ENCODE data around the gene NRAP.
A peak's percentile ranks its signal among the peaks of the same experiment; 100 is the strongest.

NRAP gene

DNA sequence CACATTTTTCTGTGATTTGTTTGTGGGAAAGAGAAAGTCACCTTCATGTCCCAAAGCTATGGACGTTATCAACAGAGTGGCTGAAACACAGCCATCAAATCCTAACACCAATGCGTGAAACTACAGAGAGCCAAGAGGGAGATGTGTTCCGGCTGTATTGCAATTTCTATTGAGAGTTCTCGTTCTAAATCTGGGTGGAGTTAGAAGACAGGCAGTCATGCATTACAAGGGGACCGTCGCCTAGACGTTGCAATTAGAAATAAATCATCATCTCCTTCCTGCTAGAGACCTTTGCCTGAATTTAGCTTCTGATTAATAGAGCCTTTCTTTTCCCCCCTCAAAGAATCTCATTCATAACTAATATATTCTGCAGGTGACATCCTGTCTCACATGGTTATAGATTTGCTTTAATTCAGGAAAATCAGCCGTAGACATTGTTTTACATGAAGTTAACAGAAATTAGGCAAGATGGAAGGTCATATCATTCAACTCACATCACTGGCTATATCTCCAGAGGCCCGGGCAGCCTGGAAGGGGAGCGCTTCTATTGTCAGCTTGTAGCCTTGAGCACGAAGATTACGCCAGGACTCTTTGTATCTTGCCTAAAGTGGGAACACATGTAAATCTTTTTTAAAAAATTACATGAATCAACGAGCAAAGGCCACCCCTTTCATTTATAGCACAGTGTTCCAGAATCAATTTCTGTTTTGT is 58.4 kb downstream of the NRAP start:
- no peak for DNase-seq (ENCODE audit: low spot score)

DNA sequence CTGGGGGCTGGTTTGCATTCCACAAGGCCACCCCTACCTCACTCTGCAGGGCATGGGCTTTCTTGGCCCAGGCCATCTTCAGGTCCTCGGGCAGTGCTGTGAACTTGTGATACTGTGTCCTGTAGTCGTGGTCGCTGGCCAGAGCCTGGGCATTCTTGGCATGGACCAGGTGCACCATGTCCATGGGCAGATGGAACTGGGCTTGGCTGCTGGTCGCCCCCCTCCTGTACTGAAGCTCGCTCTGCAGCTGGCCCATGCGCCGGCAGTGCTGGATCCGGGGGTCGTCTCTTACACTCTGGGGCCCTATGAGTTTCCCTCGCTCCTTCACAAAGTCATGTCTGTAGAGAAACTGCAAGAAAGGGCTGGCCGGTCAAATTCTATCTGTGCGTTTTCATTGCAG is 59.3 kb downstream of the NRAP start:
- no peak for DNase-seq (ENCODE audit: low spot score)

DNA sequence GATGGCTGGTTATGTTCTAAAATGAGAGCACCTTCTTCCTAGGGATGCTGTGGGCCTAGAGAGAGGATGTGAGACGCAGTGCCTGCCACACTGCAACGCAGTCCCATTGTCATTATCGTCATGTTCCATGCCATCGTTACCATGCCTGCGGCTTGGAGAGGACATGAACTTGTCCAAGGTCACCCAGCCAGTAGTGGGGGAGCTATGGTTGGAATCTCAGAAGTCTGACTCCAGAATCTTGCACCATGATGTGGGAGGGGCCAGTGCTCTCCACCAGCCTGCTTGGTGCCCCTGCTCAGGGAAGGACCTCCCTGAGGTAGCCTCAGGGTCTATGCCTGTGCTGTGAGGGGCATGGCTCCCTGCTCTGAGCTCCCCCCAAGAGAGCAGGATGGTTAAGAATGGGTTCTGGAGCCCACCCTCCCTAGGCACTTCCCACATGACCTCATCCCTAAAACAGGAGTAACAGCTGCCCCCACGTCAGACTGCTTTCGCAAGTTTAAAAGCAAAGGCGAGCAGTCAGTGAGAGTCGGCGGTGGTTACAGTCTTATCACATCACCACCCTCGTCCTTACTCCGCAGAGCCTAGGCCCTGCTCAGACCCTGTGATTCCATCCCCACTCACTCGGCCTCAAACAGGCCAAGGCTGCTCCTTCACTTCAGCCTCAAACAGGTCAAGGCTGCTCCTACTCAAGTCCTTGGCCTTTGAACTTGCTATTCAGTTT is 60.6 kb downstream of the NRAP start:
- no peak for DNase-seq (ENCODE audit: low spot score)

DNA sequence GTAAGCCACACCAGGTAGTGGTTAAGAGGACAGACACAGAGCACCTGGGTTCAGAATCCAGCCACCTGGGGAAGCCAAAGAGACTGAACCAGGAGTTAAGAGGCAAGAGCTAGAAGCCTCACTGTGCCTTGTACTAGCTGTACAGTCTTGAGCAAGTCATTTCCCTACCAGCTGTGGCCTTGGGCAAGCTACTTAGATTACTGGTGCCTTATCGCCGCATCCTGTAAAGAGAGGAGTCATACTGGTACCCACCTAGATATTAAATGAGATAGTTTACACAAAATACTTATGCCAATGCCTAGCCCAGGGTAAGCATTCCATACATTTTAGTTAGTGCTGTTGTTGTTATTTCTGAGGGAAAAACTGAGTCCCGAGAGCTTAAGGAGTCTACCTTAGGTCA is 63.3 kb downstream of the NRAP start:
- DNase-seq (ENCODE audit: low spot score): no peak

DNA sequence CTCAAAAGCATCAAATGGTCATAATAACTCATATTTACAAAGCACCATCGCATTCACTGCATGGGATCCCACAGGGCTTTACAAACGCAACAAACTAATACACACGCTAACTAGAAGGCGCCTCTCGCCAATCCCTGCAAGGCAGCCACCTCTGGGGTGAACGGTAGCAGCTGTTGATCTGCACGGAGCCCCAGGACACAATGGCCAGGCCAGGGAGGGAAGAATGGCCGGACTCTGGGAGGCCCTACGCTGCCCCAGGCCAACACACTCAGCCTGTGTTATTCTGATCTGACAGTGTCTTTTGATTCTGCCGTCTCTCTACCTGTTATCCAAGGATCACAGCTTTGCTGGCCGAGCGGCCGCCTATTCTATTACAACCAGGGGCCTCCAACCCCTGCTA is 69.2 kb downstream of the NRAP start:
- no peak for DNase-seq (ENCODE audit: low spot score)

DNA sequence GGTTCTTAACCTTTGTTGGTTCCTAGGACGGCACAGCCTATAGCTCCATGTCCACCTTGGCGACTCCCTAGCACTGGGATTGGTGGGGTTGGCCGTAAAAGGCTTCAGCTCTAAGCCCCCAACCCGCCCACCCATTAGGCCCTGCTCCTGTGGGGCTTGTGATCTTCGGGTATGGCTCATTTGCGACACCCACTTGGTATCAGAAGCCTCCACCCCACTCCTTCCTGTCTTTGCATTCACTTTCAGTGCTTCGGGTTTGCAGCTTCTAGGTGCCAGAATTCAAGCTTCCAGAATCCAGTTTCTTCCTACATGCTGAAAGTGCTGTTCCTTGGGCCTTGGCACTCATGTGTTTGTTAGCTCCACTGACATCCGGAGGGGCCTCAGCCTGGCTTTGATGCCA is 71.5 kb downstream of the NRAP start:
- no peak for DNase-seq (ENCODE audit: low spot score)

DNA sequence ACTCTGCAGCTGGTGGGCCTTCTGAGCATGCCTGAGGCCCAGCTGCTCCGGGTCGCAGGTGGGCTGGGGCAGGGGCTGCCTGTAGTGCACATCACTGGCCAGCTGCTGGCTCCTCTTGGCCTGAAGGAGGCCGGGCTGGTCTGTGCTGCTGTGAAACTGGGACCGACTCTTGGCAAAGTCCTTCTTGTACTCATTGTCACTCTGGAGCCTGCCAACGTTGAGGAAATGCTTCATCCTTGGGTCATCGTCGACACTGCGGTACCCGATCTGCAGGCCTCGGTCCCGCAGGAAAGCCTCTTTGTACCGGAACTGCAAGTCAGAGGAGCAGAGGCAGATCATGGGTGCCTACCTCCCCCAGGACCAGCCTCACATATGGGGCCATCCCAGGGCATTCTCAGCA is 73.3 kb downstream of the NRAP start:
- DNase-seq (ENCODE audit: low spot score): no peak

DNA sequence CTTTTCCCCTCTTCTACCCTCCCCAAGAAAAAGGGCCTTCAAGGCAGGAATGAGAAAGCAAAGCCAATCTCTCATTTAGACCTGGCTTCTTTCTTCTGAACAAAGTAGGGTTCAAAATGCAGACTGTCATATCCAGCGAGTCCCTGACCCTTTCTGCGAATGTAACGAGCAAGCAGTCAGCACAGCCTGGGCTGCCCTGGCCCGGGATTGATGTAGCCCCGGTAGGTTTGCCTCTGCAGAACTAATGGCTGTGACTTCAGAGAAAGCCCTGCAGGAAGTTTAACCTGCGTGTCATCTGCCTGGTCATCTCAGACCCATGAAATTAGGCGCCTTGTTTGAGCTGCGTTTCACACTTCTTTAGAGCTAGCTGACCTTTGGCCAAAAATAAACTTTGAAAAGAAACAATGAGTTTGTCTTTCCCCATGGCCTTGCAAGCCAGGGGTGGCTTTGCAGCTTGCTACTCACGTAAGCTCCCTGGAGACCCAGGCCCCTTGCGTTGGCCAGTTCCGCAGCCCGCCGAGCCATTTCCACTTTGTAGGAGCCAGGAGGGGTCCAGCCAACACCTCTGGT is 74.6 kb downstream of the NRAP start:
- no peak for DNase-seq (ENCODE audit: low spot score)

DNA sequence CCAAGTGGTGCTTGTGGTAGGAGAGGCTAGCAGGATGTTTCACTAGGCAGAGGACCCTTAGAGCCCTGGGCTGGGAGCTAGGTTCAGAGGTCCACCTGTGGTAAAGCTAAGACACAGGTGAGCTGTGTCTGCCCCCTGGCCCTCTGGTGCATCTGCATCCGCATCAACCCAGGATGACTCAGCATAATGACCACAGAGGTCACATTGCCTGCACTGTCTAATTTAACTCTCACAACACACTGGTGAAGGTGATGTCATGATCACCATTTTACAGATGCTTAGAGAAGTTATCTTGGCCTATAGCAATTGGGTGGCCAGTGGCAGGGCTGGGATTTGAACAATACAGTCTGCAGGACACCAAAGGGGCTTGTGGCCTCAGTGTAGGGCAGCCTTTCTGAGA is 77.9 kb downstream of the NRAP start:
- DNase-seq (ENCODE audit: low spot score): peak; percentile 6

DNA sequence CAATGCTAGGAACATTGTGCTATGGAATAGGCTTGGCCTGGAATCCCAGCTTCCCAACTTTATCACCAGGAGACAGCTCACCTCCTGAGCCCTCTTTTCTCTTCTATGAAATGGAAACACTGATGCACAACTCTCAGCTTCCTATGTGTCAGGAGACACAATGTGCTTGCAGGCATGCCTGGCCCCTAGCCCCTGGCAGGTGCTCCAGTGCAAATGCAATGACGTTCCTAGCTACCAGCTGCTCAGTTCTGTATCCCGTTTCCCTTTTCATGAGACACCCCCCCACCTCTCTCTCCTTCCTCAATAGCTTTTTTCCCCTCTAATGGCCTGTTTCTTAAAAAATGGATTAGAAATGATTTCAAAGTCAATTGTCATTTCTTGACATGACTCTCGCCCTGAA is 80.3 kb downstream of the NRAP start:
- DNase-seq (ENCODE audit: low spot score): no peak

DNA sequence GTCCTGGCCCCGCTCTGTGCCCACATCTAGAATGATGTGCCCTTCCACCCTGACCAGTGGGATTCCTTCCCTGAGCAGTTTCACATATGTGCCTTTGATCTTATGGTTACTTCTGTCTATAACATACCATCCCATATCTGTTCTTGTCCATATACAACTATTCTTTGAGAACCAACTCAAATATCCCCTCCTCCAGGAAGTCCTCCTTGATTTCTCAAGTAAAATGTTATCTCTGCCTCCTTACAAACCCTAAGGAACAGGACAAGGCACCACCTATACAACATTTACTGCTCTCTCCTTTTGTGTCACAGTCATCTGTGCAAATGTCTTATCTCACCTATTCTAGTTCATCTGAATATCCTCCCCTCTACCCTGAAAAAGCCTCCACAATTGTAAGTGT is 82.7 kb downstream of the NRAP start:
- DNase-seq (ENCODE audit: low spot score): no peak

DNA sequence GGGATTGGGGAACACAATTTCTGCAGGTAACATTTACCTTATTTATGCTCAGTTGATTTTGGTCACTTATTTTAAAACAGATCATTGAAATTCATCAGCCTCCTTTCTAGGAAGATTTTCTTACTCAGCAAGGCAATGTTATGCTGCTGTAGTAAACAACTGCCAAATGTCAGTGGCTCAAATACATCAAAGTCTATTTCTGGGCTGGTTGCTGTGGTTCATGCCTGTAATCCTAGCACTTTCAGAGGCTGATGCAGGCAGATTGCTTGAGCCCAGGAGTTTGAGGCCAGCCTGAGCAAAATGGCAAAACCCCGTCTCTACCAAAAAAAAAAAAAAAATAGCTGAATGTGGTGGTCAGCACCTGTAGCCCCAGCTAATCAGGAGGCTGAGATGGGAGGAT is 85.1 kb downstream of the NRAP start:
- no peak for DNase-seq (ENCODE audit: low spot score)

DNA sequence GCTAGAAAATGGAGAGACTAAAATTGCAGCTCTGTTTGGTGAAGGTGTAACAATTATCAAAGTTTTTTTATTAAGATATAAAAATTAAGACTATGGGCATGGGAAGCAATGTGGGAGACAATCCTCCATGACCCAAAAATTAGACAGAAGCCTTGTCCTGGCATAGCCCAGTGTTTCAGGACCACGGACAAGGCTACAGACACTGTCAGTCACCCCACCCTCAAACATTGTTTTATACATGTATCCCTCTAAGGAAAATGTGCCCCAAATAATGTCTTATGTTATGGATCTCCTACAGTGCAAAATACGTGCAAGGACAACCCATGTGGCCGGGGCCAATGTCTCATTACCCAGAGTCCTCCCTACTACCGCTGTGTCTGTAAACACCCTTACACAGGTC is 87.0 kb downstream of the NRAP start:
- DNase-seq (ENCODE audit: low spot score): peak; percentile 19

DNA sequence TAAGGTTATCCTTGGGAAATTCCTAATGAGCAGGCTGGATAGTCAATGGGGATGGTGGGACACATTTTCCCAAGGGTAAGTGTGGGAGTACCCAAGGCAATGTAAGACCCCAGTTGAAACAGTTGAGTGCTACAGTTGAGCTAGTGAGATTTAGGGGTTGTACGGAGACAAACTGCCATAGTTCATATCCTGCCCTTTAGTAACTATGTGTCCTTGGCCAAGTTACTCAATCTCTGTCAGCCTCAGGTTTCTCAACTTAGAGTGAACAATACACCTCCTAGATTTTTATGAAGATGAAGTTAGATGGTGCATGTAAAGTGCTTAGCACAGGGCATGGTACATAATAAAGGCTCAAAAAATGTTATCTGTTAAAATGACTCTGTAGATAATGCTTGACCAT is 90.5 kb downstream of the NRAP start:
- DNase-seq (ENCODE audit: low spot score): no peak

DNA sequence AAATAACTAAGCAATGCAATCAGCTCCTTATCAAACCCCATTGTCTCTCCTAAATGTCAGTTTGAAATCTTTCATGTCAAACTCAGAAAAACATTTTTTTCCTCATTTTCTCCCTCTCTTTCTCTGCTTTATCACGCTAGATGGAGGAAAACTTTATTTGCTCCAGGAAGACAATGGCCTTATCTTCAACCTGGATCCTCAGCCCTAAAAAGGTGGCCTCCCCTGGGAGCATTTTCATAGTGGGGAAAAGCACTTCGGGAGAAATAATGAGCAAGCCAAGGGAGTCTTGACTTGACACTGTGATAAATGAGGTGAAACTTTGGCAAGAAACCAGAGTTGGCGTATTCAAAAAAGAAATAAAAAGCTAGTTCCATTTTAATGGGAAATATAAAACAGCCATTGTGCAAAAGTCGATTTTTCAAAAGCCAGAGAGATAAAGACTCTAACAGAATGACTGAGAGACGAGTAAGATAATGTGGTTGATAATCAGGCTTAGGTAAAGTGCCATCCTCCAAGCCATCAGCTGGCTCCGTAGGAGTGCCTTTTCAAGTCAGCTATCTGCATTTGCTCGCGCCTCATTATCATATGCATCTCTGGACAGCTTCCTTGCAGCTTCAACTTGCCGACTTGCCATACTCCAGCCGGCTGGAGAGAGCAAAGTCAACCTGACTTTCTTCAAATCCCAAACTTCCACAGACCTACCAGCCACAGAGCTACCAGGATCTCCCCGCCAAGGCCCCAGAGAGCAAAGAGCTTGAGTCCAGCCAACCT is 91.1 kb downstream of the NRAP start:
- DNase-seq (ENCODE audit: low spot score): no peak

DNA sequence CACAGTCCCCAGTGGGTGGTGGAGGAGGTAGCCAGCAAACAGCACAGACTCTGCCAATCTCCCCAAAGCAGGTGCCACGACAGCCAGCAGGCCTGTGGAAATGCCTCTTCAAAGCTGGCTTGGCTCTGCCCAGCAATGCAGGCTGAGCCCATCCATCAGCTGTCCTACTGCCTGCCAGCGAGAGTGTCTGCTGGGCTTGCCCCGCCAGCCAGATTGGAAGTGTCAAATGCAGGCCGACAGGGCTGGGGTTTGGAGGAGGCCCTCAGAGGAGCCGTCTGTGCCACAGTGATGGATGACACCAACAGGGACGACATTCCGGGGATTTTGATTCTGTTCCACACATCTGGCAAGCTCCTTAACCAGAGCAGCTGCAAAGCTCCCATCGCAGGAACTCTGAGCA is 94.3 kb downstream of the NRAP start:
- no peak for DNase-seq (ENCODE audit: low spot score)

DNA sequence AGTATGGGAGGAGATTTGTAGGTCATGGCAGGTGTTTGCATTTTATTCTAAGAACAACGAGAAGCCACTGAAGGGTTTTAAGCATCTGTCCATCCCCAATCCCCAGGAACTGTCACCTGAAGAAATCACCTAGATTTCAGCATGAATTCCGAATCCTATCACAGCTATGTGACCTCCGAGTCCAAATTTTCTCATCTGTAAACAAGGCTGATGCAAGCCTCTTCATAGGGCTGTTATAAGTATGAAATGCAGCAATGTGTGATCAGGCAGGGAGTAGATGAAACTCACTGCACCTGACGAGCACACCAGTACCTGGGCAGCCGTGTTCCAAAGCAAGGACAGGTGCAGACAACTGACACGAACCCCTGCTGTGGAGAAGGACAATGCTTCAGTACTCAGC is 97.0 kb downstream of the NRAP start:
- no peak for DNase-seq (ENCODE audit: low spot score)

DNA sequence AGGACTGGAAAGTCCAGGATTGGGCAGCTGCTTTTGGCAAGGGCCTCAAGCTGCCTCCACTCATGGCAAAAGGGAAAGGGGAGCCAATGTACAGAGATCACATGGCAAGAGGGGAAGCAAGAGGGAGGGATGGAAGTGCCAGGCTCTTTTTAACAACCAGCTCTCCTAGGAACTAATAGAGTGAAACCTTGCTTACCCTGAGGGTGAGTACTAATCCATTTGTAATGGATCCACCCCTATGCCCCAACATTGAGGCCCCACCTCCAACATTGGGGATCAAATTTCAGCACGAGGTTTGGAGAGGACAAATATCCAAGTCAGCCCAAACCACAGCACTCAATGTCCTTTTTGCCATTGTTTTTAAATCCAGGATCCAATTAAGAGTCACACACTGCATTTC is 98.5 kb downstream of the NRAP start:
- no peak for DNase-seq (ENCODE audit: low spot score)

DNA sequence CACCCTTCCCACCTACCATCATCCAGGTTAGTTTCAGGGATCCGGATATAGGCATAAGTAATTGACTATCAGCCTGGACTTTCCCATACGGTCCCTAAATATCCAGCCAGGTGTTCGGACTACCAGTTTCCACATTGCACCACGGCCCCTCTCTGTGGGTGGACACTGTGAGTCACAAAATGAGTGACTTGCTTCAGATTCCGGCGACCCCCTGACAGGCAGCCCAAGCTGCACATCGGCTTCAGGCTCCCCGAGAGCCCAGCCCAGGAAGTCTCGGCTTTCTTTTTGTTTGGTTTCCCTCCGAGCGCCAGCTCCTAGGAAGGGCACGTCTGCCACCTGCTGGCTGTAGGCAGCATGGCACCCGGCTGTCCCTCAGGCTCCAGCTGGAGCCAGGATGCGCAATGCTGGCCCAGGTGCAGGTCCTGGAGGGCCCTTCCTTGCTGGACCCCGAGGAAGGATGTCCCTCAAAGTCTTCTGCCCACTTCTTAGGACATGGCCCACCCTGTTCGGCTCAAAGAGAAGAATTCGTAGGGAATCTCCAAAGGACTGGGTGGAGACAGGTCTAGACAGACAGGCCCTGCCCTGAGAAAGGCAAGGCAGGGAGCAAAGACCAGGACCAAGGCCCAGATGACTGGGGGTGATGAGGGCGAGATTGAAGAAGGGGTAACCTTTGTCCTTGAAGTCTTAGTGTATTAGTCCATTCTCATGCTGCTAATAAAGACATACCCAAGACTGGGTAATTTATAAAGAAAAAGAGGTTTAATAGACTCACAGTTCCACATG is 100.3 kb downstream of the NRAP start:
- peak; percentile 82 for DNase-seq (ENCODE audit: low spot score)

DNA sequence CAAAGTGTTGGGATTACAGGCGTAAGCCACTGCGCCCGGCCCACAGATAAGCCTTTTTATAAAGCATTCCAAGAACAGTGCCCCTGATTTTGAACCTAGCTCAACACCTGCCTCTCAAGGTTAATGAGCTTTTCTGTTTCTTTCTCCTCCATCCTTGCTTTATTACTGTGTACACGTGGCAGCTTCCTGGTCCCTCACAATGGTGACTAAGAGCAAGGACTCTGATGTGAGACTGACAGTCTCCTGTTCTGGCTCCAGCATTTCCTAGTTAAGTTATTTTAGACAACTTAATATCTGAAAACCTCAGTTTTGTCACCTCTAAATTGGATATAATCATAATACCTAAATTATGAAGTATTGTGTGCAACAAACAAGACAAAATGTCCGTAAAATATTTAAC is 101.1 kb downstream of the NRAP start:
- no peak for DNase-seq (ENCODE audit: low spot score)

DNA sequence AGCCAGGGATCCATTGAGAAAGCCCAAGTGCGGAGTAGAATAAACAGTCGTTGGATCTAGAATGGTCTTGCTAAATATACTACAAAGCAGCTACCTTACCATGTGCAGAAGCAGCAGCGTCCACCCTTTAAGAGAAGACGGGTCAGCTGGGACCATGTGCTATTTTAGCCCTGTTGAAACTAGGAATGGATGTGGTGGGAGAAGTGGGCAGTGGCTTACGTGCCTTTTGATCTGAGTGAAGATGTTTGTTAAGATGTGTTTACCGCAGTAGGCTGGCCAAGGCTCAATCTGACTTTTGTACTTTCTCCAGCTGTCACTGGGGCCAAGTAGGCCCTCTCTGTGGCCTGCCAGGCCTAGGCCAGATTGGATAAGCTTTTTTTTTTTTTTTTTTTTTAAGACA is 101.8 kb downstream of the NRAP start:
- no peak for DNase-seq (ENCODE audit: low spot score)

DNA sequence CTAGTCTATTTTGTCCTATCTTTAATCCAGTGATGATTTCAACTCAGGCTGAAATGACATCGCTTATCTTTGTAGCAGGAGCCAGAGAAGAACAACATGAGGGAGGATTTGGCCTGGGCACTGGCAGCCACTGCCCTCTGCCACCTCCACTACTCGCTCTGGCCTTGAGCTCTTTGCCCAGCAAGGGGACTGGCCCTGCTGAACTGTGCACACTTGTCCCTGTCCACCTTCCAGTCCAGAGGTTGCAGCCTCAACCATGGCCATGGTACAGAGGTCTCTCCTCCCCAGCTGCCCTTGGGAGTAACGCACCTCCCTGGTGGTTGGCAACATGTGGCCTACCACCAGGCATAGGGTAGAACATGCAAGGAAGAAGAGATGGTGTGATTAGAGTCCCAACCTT is 102.6 kb downstream of the NRAP start:
- DNase-seq (ENCODE audit: low spot score): no peak
